HL-60 (cell line): ENCODE data around the gene KIAA1549.

Experiments used
- GABPA ChIP-seq: IDR thresholded peaks from 2 replicates; pipeline ENCODE4 v1.6.1; 2012; ENCODE audit warnings: low read depth
- TF ChIP-seq, protein P1 (sequence below): IDR thresholded peaks from one replicate; pipeline ENCODE4 v1.5.1; 2011; ENCODE audit warnings: low read length, control low read depth, inconsistent platforms; ENCODE audit not compliant: insufficient read depth

DNA sequence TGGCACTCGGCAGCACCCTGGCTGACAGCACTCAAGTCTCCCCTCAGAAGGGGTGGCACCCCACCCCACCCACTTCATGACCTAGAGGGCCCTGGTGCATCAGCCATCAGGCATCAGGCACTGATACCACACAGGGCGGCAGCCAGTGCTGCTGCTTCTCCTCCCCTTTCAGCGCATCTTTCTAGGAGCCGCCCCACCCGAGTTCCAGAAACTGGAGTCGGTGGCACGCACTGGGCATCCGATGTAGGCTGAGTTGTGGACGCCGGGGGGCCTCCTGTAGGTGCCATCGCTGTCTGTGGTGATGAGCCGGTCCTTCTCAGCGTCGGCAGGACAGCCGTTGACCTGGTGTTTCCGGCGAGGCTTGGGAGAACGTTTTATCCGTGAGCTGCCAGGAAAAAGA, 113.4 kb downstream of the KIAA1549 start:
- TF ChIP-seq, protein P1, sequence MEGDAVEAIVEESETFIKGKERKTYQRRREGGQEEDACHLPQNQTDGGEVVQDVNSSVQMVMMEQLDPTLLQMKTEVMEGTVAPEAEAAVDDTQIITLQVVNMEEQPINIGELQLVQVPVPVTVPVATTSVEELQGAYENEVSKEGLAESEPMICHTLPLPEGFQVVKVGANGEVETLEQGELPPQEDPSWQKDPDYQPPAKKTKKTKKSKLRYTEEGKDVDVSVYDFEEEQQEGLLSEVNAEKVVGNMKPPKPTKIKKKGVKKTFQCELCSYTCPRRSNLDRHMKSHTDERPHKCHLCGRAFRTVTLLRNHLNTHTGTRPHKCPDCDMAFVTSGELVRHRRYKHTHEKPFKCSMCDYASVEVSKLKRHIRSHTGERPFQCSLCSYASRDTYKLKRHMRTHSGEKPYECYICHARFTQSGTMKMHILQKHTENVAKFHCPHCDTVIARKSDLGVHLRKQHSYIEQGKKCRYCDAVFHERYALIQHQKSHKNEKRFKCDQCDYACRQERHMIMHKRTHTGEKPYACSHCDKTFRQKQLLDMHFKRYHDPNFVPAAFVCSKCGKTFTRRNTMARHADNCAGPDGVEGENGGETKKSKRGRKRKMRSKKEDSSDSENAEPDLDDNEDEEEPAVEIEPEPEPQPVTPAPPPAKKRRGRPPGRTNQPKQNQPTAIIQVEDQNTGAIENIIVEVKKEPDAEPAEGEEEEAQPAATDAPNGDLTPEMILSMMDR, result no peak
- TF ChIP-seq GABPA, result no peak
